HepG2 (cell line): ENCODE data around the gene SMIM14. TPM values are rescaled to one million over a fixed set of nuclear protein-coding genes. Genes with fewer than 3 reads are reported as not detected.

ENCODE experiments used
- AGO1 ChIP-seq: fragments of 200-400 bp; formaldehyde crosslinking; IDR thresholded peaks from 2 replicates; pipeline ENCODE4 v1.6.1; 2017; ENCODE audit warnings: mild to moderate bottlenecking, low read depth, low read length, moderate library complexity; ENCODE audit not compliant: poor library complexity, severe bottlenecking
- CEBPB ChIP-seq: IDR thresholded peaks from 2 replicates; pipeline ENCODE4 v1.6.1; 2011; ENCODE audit warnings: low read depth, low read length, improper control_type of control experiment, borderline replicate concordance
- CHD2 ChIP-seq: IDR thresholded peaks from 2 replicates; pipeline ENCODE4 v1.6.1; 2011; ENCODE audit warnings: low read depth, low read length, improper control_type of control experiment
- FOXA1 ChIP-seq, 2 experiments: fragments of 450-650 bp in 1 of 2; sonication (generic) in 1 of 2; formaldehyde crosslinking in 1 of 2; IDR thresholded peaks; 2 replicates each; pipeline versions ENCODE4 v1.4.0 to v1.6.1; 2016 to 2020; ENCODE audit warnings: missing genetic modification reagents in 1 of 2
- HNRNPH1 ChIP-seq: fragments of 200-400 bp; formaldehyde crosslinking; optimal IDR thresholded peaks from 2 replicates; pipeline ENCODE3; 2017; ENCODE audit warnings: mild to moderate bottlenecking, low read depth, low read length
- HOXA7 ChIP-seq: sonication (generic); formaldehyde crosslinking; IDR thresholded peaks from 2 replicates; pipeline ENCODE4 v1.8.1; 2022; ENCODE audit warnings: mild to moderate bottlenecking, missing genetic modification reagents, moderate library complexity
- MBNL3 ChIP-seq: fragments of 250-450 bp; sonication (Bioruptor Pico); conservative IDR thresholded peaks from 2 replicates; pipeline ENCODE4 v1.8.0; 2022; ENCODE audit warnings: mild to moderate bottlenecking, inconsistent platforms
- NPAS2 ChIP-seq: sonication (generic); formaldehyde crosslinking; IDR thresholded peaks from 2 replicates; pipeline ENCODE4 v1.8.0; 2022; ENCODE audit warnings: mild to moderate bottlenecking, missing genetic modification reagents, borderline replicate concordance
- SP5 ChIP-seq: IDR thresholded peaks from 2 replicates; pipeline ENCODE4 v1.6.1; 2016; ENCODE audit warnings: low read depth, borderline replicate concordance
- SRSF9 ChIP-seq: fragments of 200-400 bp; formaldehyde crosslinking; IDR thresholded peaks from 2 replicates; pipeline ENCODE4 v1.6.1; 2018; ENCODE audit warnings: borderline replicate concordance, mild to moderate bottlenecking, low read depth, low read length; ENCODE audit not compliant: insufficient read depth, poor library complexity, severe bottlenecking
- ZBTB3 ChIP-seq: sonication (generic); formaldehyde crosslinking; IDR thresholded peaks from 2 replicates; pipeline ENCODE4 v1.4.0; 2020; ENCODE audit warnings: low read depth, mild to moderate bottlenecking, moderate library complexity, missing genetic modification reagents, borderline replicate concordance
- ZFP36L1 ChIP-seq: sonication (generic); formaldehyde crosslinking; IDR thresholded peaks from 2 replicates; pipeline ENCODE4 v1.8.0; 2022; ENCODE audit warnings: mild to moderate bottlenecking, missing genetic modification reagents, moderate library complexity
- ZNF232 ChIP-seq: sonication (generic); formaldehyde crosslinking; IDR thresholded peaks from 2 replicates; pipeline ENCODE4 v1.4.0; 2020; ENCODE audit warnings: missing genetic modification reagents, borderline replicate concordance
- ZNF598 ChIP-seq: sonication (generic); formaldehyde crosslinking; IDR thresholded peaks from 2 replicates; pipeline ENCODE4 v1.5.1; 2020; ENCODE audit warnings: mild to moderate bottlenecking, missing genetic modification reagents, borderline replicate concordance
- ZNF75D ChIP-seq: sonication (generic); formaldehyde crosslinking; IDR thresholded peaks from 2 replicates; pipeline ENCODE4 v1.8.1; 2023; ENCODE audit warnings: missing genetic modification reagents, mild to moderate bottlenecking, borderline replicate concordance
- polyA plus RNA-seq, 8 experiments: library from polyadenylated mRNA; depleted of rRNA in 3 of 8; stranded (reverse) in 7 of 8; unstranded in 1 of 8; fragments of >200 nt; fragmentation: Illumina TruSeq in 4 of 8; extraction: Trizol in 4 of 8; gene quantifications; 2 replicates each; pipeline versions ENCODE4 v1.2.1 to v1.2.3, GENCODE V29; 2011 to 2016; ENCODE audit warnings: low read depth in 4 of 8, missing spikeins in 1 of 8, mixed read lengths in 1 of 8; ENCODE audit not compliant: insufficient read depth in 1 of 8
- total RNA-seq, 5 experiments: library from RNA; depleted of rRNA; stranded (reverse); fragments of >200 nt; fragmentation: Illumina TruSeq; extraction: Trizol; gene quantifications; 2 replicates each; pipeline ENCODE4 v1.2.3, GENCODE V29; 2016; ENCODE audit warnings: low read depth in 1 of 5
- TF ChIP-seq, protein P1 (sequence below): sonication (generic); formaldehyde crosslinking; IDR thresholded peaks from 2 replicates; pipeline ENCODE4 v1.5.0; 2020; ENCODE audit warnings: missing genetic modification reagents
- TF ChIP-seq, protein P2 (sequence below): sonication (generic); formaldehyde crosslinking; IDR thresholded peaks from 2 replicates; pipeline ENCODE4 v1.5.0; 2020; ENCODE audit warnings: missing genetic modification reagents, mild to moderate bottlenecking, borderline replicate concordance
- TF ChIP-seq, protein P3 (sequence below): sonication (generic); formaldehyde crosslinking; conservative IDR thresholded peaks from 2 replicates; pipeline ENCODE4 v1.4.0; 2020; ENCODE audit warnings: missing genetic modification reagents
- TF ChIP-seq, protein P4 (sequence below): sonication (generic); formaldehyde crosslinking; IDR thresholded peaks from 2 replicates; pipeline ENCODE4 v1.4.0; 2020; ENCODE audit warnings: missing genetic modification reagents

SMIM14 gene
- total and polyA plus RNA-seq, 2 of the 13 experiments (the other 11 are each of a cell fraction or from before 2014, with no cell fraction given), result 16.3 to 28.1 TPM

DNA sequence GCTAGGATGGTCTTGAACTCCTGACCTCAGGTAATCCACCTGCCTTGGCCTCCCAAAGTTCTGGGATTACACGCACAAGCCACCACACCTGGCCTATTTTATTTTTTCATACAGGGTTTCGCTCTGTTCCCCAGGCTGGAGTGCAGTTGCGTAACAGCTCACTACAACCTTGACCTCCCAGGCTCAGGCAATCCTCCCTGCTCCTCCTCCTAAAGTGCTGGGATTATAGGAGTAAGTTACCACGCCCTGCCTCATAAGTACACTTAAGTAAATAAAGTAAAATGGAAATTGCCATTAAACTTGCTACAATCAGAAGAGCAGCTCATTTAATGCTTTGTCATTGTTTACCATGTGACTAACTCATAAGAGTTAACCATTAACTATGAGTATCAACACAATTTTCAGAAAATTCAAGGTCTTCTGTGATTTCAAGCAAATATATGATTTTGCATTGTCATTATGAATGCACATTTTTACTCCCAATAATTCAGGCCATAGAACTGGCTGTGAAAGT lies 123.7 kb downstream of the SMIM14 start (continued):
- TF ChIP-seq, protein P1, sequence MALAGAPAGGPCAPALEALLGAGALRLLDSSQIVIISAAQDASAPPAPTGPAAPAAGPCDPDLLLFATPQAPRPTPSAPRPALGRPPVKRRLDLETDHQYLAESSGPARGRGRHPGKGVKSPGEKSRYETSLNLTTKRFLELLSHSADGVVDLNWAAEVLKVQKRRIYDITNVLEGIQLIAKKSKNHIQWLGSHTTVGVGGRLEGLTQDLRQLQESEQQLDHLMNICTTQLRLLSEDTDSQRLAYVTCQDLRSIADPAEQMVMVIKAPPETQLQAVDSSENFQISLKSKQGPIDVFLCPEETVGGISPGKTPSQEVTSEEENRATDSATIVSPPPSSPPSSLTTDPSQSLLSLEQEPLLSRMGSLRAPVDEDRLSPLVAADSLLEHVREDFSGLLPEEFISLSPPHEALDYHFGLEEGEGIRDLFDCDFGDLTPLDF (CRISPR knock-in tag), result no peak; the same call in 1 of the 2 replicates
- TF ChIP-seq AGO1 (no peak), HNRNPH1 (no peak), CEBPB (peak; percentile 99), SRSF9 (no peak), FOXA1 (IDR thresholded peaks at IDR 0.05) (peak; percentile 94), FOXA1 (CRISPR knock-in tag; IDR thresholded peaks at IDR 0.05) (peak; percentile 95), HOXA7 (CRISPR knock-in tag) (no peak), CHD2 (no peak), ZNF232 (CRISPR knock-in tag) (peak; percentile 81; the same call in 1 of the 2 replicates), ZBTB3 (0 out of 2 replicates have a peak, but pooled peaks have one; percentile 28), MBNL3 (CRISPR knock-in tag) (no peak), ZNF75D (no peak), NPAS2 (CRISPR knock-in tag) (no peak), ZFP36L1 (CRISPR knock-in tag) (peak; percentile 44; the same call in 1 of the 2 replicates), SP5 (peak; percentile 100), ZNF598 (no peak)
- TF ChIP-seq, protein P2, sequence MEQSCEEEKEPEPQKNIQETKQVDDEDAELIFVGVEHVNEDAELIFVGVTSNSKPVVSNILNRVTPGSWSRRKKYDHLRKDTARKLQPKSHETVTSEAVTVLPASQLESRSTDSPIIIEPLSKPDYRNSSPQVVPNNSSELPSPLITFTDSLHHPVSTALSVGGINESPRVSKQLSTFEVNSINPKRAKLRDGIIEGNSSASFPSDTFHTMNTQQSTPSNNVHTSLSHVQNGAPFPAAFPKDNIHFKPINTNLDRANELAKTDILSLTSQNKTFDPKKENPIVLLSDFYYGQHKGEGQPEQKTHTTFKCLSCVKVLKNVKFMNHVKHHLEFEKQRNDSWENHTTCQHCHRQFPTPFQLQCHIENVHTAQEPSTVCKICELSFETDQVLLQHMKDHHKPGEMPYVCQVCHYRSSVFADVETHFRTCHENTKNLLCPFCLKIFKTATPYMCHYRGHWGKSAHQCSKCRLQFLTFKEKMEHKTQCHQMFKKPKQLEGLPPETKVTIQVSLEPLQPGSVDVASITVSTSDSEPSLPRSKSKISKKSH (CRISPR knock-in tag), result no peak
- TF ChIP-seq, protein P3, sequence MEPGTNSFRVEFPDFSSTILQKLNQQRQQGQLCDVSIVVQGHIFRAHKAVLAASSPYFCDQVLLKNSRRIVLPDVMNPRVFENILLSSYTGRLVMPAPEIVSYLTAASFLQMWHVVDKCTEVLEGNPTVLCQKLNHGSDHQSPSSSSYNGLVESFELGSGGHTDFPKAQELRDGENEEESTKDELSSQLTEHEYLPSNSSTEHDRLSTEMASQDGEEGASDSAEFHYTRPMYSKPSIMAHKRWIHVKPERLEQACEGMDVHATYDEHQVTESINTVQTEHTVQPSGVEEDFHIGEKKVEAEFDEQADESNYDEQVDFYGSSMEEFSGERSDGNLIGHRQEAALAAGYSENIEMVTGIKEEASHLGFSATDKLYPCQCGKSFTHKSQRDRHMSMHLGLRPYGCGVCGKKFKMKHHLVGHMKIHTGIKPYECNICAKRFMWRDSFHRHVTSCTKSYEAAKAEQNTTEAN, result 0 out of 2 replicates have a peak, but pooled peaks have one; percentile 40
- TF ChIP-seq, protein P4, sequence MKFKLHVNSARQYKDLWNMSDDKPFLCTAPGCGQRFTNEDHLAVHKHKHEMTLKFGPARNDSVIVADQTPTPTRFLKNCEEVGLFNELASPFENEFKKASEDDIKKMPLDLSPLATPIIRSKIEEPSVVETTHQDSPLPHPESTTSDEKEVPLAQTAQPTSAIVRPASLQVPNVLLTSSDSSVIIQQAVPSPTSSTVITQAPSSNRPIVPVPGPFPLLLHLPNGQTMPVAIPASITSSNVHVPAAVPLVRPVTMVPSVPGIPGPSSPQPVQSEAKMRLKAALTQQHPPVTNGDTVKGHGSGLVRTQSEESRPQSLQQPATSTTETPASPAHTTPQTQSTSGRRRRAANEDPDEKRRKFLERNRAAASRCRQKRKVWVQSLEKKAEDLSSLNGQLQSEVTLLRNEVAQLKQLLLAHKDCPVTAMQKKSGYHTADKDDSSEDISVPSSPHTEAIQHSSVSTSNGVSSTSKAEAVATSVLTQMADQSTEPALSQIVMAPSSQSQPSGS (CRISPR knock-in tag), result peak; percentile 75; the same call in 1 of the 2 replicates
